ENCODE results near the gene ALG12. TPM values are rescaled to one million over a fixed set of nuclear protein-coding genes. Genes with fewer than 3 reads are reported as not detected.

The ALG12 gene
- total and polyA plus RNA-seq, 2 of the 4 experiments (the other 2 are of a cell fraction) = 7.2 to 10.9 TPM

DNA sequence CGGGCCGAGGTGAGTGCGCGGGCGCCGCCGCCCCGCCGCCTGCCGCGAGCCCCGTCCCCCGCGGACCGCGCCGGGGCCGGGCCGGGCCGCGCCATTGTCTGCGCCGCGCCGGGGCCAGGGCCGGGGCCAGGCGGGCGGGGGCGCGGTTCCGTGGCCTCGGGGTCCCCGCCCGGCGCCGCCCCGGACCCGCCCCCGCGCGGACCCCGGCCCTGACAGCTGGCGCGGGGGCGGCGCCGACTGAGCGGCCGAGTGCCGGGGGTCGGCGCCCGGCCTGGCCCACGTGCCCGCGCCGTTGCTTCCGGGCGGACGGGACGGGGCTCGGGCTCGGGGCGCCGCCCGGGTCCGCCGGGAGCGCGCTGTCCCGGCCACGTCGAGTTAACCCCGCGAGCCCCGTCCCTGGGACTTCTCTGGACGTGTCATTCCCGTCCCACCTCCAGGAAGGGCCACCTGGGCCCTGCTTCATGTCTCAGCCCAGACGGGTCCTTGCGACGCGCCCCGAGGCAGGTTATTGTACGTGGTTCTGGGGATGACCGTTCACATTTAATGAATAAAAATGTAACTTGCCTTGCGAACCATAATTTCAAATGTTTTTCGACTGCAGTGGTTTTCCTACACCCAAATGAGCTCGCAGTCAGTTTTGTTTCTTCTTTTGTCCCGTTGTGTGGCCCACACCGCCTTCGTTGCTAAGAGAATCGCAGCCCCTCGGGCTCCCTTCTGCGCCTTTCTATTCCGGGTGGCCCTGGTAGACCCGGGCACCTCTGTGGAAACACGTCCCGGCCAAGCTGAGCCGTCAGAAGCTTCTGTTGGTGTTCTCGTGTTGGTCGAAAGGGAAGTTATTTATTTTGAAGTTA is 64.0 kb downstream of the ALG12 start:
- H2BK120ac ChIP-seq (ENCODE audit: low read depth, low read length) = no peak overlapping the region
- no peak overlapping the region for H4K91ac ChIP-seq (ENCODE audit: insufficient read depth, low read depth, low read length)
- 0 out of 2 replicates have a peak overlapping the region, but pooled peaks have one; percentile 5 for H2AK5ac ChIP-seq (ENCODE audit: low read depth, low read length)
- H3K27ac ChIP-seq (ENCODE audit: insufficient read depth, low read length) = peak overlapping the region; percentile 64
- POLR2A ChIA-PET (ENCODE audit: unreplicated experiment) = no interaction called here
- TSS peak; percentile 25 for BruUV-seq (replicated peaks)
- H3K4ac ChIP-seq (ENCODE audit: low read depth, low read length) = peak overlapping the region; percentile 35; the same call in 1 of the 2 replicates
- peak overlapping the region; percentile 87 for H3K4me2 ChIP-seq (ENCODE audit: low read depth, low read length)
- H3K79me1 ChIP-seq (ENCODE audit: low read depth in 1 of 2, low read length in 2 of 2) = peaks cover 15 to 40% of the 10 kb centered on the region in 2 experiments
- H4K8ac ChIP-seq (ENCODE audit: low read depth in 2 of 2, low read length in 2 of 2) = peak overlapping the region in 1 of 2 experiments; percentile 26; a peak in 1 of 4 replicates
- peak; percentile 27 for ATAC-seq (ENCODE audit: low read depth)
- WGBS, 2 experiments (ENCODE audit: extremely low coverage in 2 of 2, insufficient read length in 1 of 2) = 1% methylated on average over 50 of the region's 101 CpGs; no CpG with 5 or more reads in 1 of the 2 experiments
- H2BK20ac ChIP-seq (ENCODE audit: low read depth, low read length) = no peak overlapping the region
- no peaks in the 10 kb centered on the region; the same call in 1 of the 2 replicates for H3K9me1 ChIP-seq (ENCODE audit: insufficient read depth, low read length)
- peak overlapping the region; percentile 27 for H2BK5ac ChIP-seq (ENCODE audit: low read depth, low read length, poor library complexity, severe bottlenecking)
- dilution Hi-C loops (cut with HindIII; ENCODE audit: low sequenced_read_pairs, unreplicated experiment) = no loop called here
- H3K18ac ChIP-seq (ENCODE audit: low read depth, low read length) = no peak overlapping the region
- peaks cover 17% of the 10 kb centered on the region for H3K27me3 ChIP-seq (ENCODE audit: control insufficient read depth, insufficient read depth, low read length)
- CTCF ChIA-PET = no interaction called here
- H2AK9ac ChIP-seq (replicated peaks; ENCODE audit: low read depth, low read length, poor library complexity) = peak overlapping the region; percentile 48
- 0 out of 2 replicates have a peak overlapping the region, but pooled peaks have one; percentile 24 for H3K14ac ChIP-seq (replicated peaks; ENCODE audit: low read depth, low read length)
- peak overlapping the region; percentile 84 for H2AFZ ChIP-seq (replicated peaks; ENCODE audit: low read length, poor library complexity)
- peak overlapping the region; percentile 12 for H3K23ac ChIP-seq (ENCODE audit: low read depth, low read length)
- peaks cover 6% of the 10 kb centered on the region for H3K4me1 ChIP-seq (ENCODE audit: control insufficient read depth, insufficient read depth, low read length)
- H3K9ac ChIP-seq (ENCODE audit: low read depth, low read length) = peak overlapping the region; percentile 77
- in situ Hi-C loops (cut with MboI; ENCODE audit: low sequenced_read_pairs) = no loop called here
- H3K4me3 ChIP-seq (ENCODE audit: insufficient read depth, low read depth, low read length) = peak overlapping the region; percentile 78
- H2BK15ac ChIP-seq (ENCODE audit: low read depth, low read length) = no peak overlapping the region
- DNase-seq = peak; percentile 17
- peak overlapping the region; percentile 42; the same call in 1 of the 2 replicates for H3K56ac ChIP-seq (ENCODE audit: extremely low read depth, insufficient read depth, low read length)
- no peaks in the 10 kb centered on the region for H3K9me3 ChIP-seq (ENCODE audit: control insufficient read depth, insufficient read depth, low read length)
- no peak overlapping the region for H4K5ac ChIP-seq (ENCODE audit: low read depth, low read length)
- peaks cover 5% of the 10 kb centered on the region for H3K36me3 ChIP-seq (ENCODE audit: control insufficient read depth, insufficient read depth, low read length)
- intact Hi-C loops (cut with micrococcal nuclease) = loop anchor here (2.0 kb wide), 1 partner anchor 65 kb away; the partner anchor contains the start of genes ALG12 and CRELD2
- TF ChIP-seq BHLHE40 (IDR thresholded peaks at IDR 0.05; ENCODE audit: low read depth, low read length) = no peak
- TF ChIP-seq CHD1 (IDR thresholded peaks at IDR 0.05; ENCODE audit: low read depth, low read length) = peak; percentile 23; the same call in 1 of the 2 replicates
- TF ChIP-seq, protein P1, sequence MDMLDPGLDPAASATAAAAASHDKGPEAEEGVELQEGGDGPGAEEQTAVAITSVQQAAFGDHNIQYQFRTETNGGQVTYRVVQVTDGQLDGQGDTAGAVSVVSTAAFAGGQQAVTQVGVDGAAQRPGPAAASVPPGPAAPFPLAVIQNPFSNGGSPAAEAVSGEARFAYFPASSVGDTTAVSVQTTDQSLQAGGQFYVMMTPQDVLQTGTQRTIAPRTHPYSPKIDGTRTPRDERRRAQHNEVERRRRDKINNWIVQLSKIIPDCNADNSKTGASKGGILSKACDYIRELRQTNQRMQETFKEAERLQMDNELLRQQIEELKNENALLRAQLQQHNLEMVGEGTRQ (IDR thresholded peaks at IDR 0.05; ENCODE audit: low read depth, low read length) = peak; percentile 45; the same call in 1 of the 2 replicates
- TF ChIP-seq RFX5 (IDR thresholded peaks at IDR 0.05; ENCODE audit: low read depth, low read length) = no peak
- TF ChIP-seq MXI1 (IDR thresholded peaks at IDR 0.05; ENCODE audit: borderline replicate concordance, low read depth, low read length) = peak; percentile 32; the same call in 1 of the 2 replicates
- TF ChIP-seq RAD21 (IDR thresholded peaks at IDR 0.05; ENCODE audit: low read length) = no peak
- no peak for TF ChIP-seq SMC3 (IDR thresholded peaks at IDR 0.05; ENCODE audit: low read depth, low read length)
- no peak for TF ChIP-seq CEBPB (IDR thresholded peaks at IDR 0.05; ENCODE audit: low read depth, low read length)
- H4K20me1 ChIP-seq (ENCODE audit: insufficient read depth, low read length) = peaks cover 48% of the 10 kb centered on the region

Measured in IMR-90 (cell line).